A549 (cell line): ENCODE results near the gene ZNF830.

ENCODE experiments used
- CHD2 ChIP-seq: fragments of 150-350 bp; IDR thresholded peaks from 2 replicates; pipeline ENCODE4 v1.6.1; 2014; ENCODE audit warnings: low read length; ENCODE audit not compliant: partially characterized antibody
- CTCF ChIP-seq: fragments of >200 bp; sonication (Bioruptor Twin); formaldehyde crosslinking; IDR thresholded peaks from 3 replicates; pipeline ENCODE4 v1.5.1; 2016
- EHF ChIP-seq: fragments of 250-450 bp; sonication (Bioruptor Pico); IDR thresholded peaks from 2 replicates; pipeline ENCODE4 v1.5.0; 2020; ENCODE audit warnings: mild to moderate bottlenecking
- EP300 ChIP-seq, 2 experiments: fragments of >200 bp; sonication (Bioruptor Twin); formaldehyde crosslinking; IDR thresholded peaks; 2 replicates in 1 of 2; 3 replicates in 1 of 2; pipeline ENCODE4 v1.6.1; 2016 to 2017
- FOSL2 ChIP-seq, 2 experiments: fragments of 450-650 bp in 1 of 2; fragments of >200 bp in 1 of 2; sonication (Bioruptor Twin) in 1 of 2; formaldehyde crosslinking; IDR thresholded peaks; 2 replicates each; pipeline versions ENCODE4 v1.5.0 to v1.6.1; 2016 to 2020; ENCODE audit warnings: mild to moderate bottlenecking in 1 of 2, moderate library complexity in 1 of 2
- FOXS1 ChIP-seq: fragments of 250-450 bp; sonication (Bioruptor Pico); IDR thresholded peaks from 2 replicates; pipeline ENCODE4 v1.5.0; 2020; ENCODE audit warnings: mild to moderate bottlenecking, moderate library complexity
- KDM1A ChIP-seq: fragments of 200-600 bp; sonication (generic); IDR thresholded peaks from 2 replicates; pipeline ENCODE4 v1.6.1; 2016; ENCODE audit warnings: low read depth, mild to moderate bottlenecking
- MAZ ChIP-seq: fragments of 150-350 bp; IDR thresholded peaks from 2 replicates; pipeline ENCODE4 v1.6.1; 2014; ENCODE audit warnings: antibody characterized with exemption, low read depth, low read length, borderline replicate concordance
- POLR2A ChIP-seq: IDR thresholded peaks from 2 replicates; pipeline ENCODE4 v1.6.1; 2012; ENCODE audit warnings: mild to moderate bottlenecking, low read length
- TF ChIP-seq, protein P1 (sequence below): fragments of 200-600 bp; sonication (generic); IDR thresholded peaks from 2 replicates; pipeline ENCODE4 v1.6.1; 2016; ENCODE audit warnings: antibody characterized with exemption, mild to moderate bottlenecking, moderate library complexity
- TF ChIP-seq, protein P2 (sequence below): IDR thresholded peaks from 2 replicates; pipeline ENCODE4 v1.6.1; 2012; ENCODE audit warnings: low read depth, borderline replicate concordance
- TF ChIP-seq, protein P3 (sequence below): fragments of 450-650 bp; IDR thresholded peaks from 2 replicates; pipeline ENCODE4 v1.6.1; 2014; ENCODE audit warnings: antibody characterized with exemption

DNA sequence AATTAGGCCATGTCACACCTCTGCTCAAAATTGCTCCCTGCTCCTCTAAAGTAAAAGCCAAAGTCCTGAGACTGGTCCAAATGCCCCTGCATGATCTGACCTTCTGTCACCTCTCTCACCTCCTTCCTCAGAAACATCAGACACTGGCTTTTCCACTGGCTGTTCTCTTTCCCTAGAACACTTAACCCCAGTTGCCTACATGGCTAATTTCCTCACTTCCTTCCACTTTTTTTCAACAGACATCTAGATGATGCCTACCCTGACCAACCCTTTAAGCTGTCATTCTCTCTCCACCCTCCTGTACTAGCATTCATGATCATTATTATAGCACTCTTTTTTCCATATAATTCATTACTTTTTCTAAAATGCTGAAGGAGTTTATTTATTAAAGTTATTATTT, 31.1 kb upstream of the ZNF830 start:
- TF ChIP-seq, protein P1, sequence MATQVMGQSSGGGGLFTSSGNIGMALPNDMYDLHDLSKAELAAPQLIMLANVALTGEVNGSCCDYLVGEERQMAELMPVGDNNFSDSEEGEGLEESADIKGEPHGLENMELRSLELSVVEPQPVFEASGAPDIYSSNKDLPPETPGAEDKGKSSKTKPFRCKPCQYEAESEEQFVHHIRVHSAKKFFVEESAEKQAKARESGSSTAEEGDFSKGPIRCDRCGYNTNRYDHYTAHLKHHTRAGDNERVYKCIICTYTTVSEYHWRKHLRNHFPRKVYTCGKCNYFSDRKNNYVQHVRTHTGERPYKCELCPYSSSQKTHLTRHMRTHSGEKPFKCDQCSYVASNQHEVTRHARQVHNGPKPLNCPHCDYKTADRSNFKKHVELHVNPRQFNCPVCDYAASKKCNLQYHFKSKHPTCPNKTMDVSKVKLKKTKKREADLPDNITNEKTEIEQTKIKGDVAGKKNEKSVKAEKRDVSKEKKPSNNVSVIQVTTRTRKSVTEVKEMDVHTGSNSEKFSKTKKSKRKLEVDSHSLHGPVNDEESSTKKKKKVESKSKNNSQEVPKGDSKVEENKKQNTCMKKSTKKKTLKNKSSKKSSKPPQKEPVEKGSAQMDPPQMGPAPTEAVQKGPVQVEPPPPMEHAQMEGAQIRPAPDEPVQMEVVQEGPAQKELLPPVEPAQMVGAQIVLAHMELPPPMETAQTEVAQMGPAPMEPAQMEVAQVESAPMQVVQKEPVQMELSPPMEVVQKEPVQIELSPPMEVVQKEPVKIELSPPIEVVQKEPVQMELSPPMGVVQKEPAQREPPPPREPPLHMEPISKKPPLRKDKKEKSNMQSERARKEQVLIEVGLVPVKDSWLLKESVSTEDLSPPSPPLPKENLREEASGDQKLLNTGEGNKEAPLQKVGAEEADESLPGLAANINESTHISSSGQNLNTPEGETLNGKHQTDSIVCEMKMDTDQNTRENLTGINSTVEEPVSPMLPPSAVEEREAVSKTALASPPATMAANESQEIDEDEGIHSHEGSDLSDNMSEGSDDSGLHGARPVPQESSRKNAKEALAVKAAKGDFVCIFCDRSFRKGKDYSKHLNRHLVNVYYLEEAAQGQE: no peak
- TF ChIP-seq MAZ (no peak), CTCF (no peak), FOSL2 (IDR thresholded peaks at IDR 0.05) (no peak), FOSL2 (CRISPR knock-in tag; IDR thresholded peaks at IDR 0.05) (no peak), FOXS1 (CRISPR knock-in tag) (no peak), KDM1A (no peak), CHD2 (no peak), POLR2A (no peak), EHF (CRISPR knock-in tag) (no peak), EP300 (IDR thresholded peaks at IDR 0.05) (no peak)
- TF ChIP-seq, protein P2, sequence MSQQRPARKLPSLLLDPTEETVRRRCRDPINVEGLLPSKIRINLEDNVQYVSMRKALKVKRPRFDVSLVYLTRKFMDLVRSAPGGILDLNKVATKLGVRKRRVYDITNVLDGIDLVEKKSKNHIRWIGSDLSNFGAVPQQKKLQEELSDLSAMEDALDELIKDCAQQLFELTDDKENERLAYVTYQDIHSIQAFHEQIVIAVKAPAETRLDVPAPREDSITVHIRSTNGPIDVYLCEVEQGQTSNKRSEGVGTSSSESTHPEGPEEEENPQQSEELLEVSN: no peak
- TF ChIP-seq, protein P3, sequence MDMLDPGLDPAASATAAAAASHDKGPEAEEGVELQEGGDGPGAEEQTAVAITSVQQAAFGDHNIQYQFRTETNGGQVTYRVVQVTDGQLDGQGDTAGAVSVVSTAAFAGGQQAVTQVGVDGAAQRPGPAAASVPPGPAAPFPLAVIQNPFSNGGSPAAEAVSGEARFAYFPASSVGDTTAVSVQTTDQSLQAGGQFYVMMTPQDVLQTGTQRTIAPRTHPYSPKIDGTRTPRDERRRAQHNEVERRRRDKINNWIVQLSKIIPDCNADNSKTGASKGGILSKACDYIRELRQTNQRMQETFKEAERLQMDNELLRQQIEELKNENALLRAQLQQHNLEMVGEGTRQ: no peak
